Astrocyte (in vitro differentiated cells and primary cell): ENCODE measurements around the gene COPB1. TPM values are rescaled to one million over a fixed set of nuclear protein-coding genes. Genes with fewer than 3 reads are reported as not detected.

Experiments used
- DNase-seq: peaks from one replicate; pipeline ENCODE4 v3.0.0-alpha.2; 2010; ENCODE audit warnings: low read depth
- FAIRE-seq: peaks from 2 replicates; lab custom pipeline; 2011; peaks lifted over from hg19 to GRCh38; lab: Jason Lieb, UNC
- H2AFZ ChIP-seq: 2 replicates; pipeline ENCODE4 v1.6.0; 2012; ENCODE audit warnings: low read depth, low read length, inconsistent platforms
- H3K27ac ChIP-seq: 2 replicates; pipeline ENCODE4 v1.5.1; 2011; ENCODE audit warnings: low read depth, low read length, inconsistent platforms
- H3K27me3 ChIP-seq: 2 replicates; pipeline ENCODE4 v1.6.0; 2011; ENCODE audit warnings: low read length, inconsistent platforms; ENCODE audit not compliant: insufficient read depth
- H3K36me3 ChIP-seq: 2 replicates; pipeline ENCODE4 v1.5.1; 2011; ENCODE audit warnings: low read length, inconsistent platforms; ENCODE audit not compliant: insufficient read depth
- H3K4me1 ChIP-seq: 2 replicates; pipeline ENCODE4 v1.5.1; 2011; ENCODE audit warnings: low read length, inconsistent platforms; ENCODE audit not compliant: insufficient read depth
- H3K4me2 ChIP-seq: 2 replicates; pipeline ENCODE4 v1.6.0; 2012; ENCODE audit warnings: low read length, inconsistent platforms
- H3K4me3 ChIP-seq: 2 replicates; pipeline ENCODE4 v1.5.1; 2011; ENCODE audit warnings: low read depth, mild to moderate bottlenecking, low read length, inconsistent platforms; ENCODE audit not compliant: insufficient read depth
- H3K79me2 ChIP-seq: 2 replicates; pipeline ENCODE4 v1.6.0; 2012; ENCODE audit warnings: mild to moderate bottlenecking, low read length, inconsistent platforms; ENCODE audit not compliant: insufficient read depth
- H3K9ac ChIP-seq: 2 replicates; pipeline ENCODE4 v1.6.0; 2012; ENCODE audit warnings: mild to moderate bottlenecking, low read length, inconsistent platforms
- H3K9me3 ChIP-seq: 2 replicates; pipeline ENCODE4 v1.5.1; 2012; ENCODE audit warnings: low read depth, mild to moderate bottlenecking, low read length, inconsistent platforms; ENCODE audit not compliant: insufficient read depth
- H4K20me1 ChIP-seq: 2 replicates; pipeline ENCODE4 v1.6.0; 2012; ENCODE audit warnings: low read length, inconsistent platforms; ENCODE audit not compliant: insufficient read depth
- H3K27ac Mint-ChIP-seq: one replicate; pipeline ENCODE4 v1.8.0; 2021; ENCODE audit warnings: mild to moderate bottlenecking, mixed read lengths; ENCODE audit not compliant: unreplicated experiment
- H3K27me3 Mint-ChIP-seq: one replicate; pipeline ENCODE4 v1.8.0; 2021; ENCODE audit warnings: low read depth, mixed read lengths; ENCODE audit not compliant: unreplicated experiment
- H3K36me3 Mint-ChIP-seq: one replicate; pipeline ENCODE4 v1.8.0; 2021; ENCODE audit warnings: low read depth, mixed read lengths; ENCODE audit not compliant: unreplicated experiment
- H3K4me1 Mint-ChIP-seq: one replicate; pipeline ENCODE4 v1.8.0; 2021; ENCODE audit warnings: low read depth, mixed read lengths; ENCODE audit not compliant: unreplicated experiment
- H3K4me3 Mint-ChIP-seq: one replicate; pipeline ENCODE4 v1.8.0; 2021; ENCODE audit warnings: mild to moderate bottlenecking, moderate library complexity, mixed read lengths; ENCODE audit not compliant: unreplicated experiment
- H3K9me3 Mint-ChIP-seq: one replicate; pipeline ENCODE4 v1.8.0; 2021; ENCODE audit warnings: mild to moderate bottlenecking, mixed read lengths; ENCODE audit not compliant: unreplicated experiment
- EZH2 ChIP-seq: IDR thresholded peaks from 2 replicates; pipeline ENCODE4 v1.6.1; 2012; ENCODE audit warnings: mild to moderate bottlenecking, low read length, inconsistent platforms; ENCODE audit not compliant: insufficient read depth
- total RNA-seq: library from RNA; stranded (reverse); gene quantifications from 2 replicates; pipeline ENCODE4 v1.2.1, GENCODE V29; 2021
- TF ChIP-seq, protein P1 (sequence below): IDR thresholded peaks from 2 replicates; pipeline ENCODE4 v1.5.1; 2011; ENCODE audit warnings: low read depth, mild to moderate bottlenecking, inconsistent platforms, low read length, moderate library complexity; ENCODE audit not compliant: insufficient read depth

The COPB1 gene
- total RNA-seq, 1 donor from 2014 or later, result 223 TPM

DNA sequence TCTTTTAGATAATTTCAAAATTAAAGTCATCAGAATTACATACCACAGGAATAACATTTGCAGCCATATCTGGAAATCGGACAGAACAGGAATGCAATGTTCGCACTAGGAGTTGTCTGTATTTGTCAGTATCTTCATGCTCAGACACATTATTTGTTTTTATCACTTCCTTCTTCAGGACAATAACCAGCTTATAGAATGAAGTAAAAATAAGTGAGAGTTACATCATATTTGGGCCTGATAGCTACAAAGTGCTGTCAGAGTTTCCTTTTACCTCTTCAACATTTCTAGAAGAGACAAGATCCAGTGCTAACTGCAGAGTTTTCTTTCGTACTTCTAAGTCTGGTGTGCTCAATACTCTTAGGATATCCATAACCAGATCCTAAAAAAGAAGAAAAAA, 18.9 kb downstream of the COPB1 start:
- H3K4me1 ChIP-seq, result no peaks in the 10 kb centered on the region
- peaks cover 52% of the 10 kb centered on the region for H4K20me1 ChIP-seq
- H3K4me2 ChIP-seq, result no peak overlapping the region
- Mint-ChIP-seq H3K4me3 (no peak overlapping the region), H3K27me3 (no peaks in the 10 kb centered on the region), H3K9me3 (no peaks in the 10 kb centered on the region), H3K36me3 (peaks cover 10% of the 10 kb centered on the region), H3K4me1 (peaks cover 5% of the 10 kb centered on the region), H3K27ac (peak overlapping the region; percentile 62)
- no peak for DNase-seq
- H3K9me3 ChIP-seq, result no peaks in the 10 kb centered on the region
- H3K4me3 ChIP-seq, result no peak overlapping the region
- H3K27ac ChIP-seq, result no peak overlapping the region
- peaks cover 79% of the 10 kb centered on the region for H3K36me3 ChIP-seq
- H3K9ac ChIP-seq, result no peak overlapping the region
- peaks cover 45% of the 10 kb centered on the region for H3K79me2 ChIP-seq
- no peak for TF ChIP-seq EZH2
- TF ChIP-seq, protein P1, sequence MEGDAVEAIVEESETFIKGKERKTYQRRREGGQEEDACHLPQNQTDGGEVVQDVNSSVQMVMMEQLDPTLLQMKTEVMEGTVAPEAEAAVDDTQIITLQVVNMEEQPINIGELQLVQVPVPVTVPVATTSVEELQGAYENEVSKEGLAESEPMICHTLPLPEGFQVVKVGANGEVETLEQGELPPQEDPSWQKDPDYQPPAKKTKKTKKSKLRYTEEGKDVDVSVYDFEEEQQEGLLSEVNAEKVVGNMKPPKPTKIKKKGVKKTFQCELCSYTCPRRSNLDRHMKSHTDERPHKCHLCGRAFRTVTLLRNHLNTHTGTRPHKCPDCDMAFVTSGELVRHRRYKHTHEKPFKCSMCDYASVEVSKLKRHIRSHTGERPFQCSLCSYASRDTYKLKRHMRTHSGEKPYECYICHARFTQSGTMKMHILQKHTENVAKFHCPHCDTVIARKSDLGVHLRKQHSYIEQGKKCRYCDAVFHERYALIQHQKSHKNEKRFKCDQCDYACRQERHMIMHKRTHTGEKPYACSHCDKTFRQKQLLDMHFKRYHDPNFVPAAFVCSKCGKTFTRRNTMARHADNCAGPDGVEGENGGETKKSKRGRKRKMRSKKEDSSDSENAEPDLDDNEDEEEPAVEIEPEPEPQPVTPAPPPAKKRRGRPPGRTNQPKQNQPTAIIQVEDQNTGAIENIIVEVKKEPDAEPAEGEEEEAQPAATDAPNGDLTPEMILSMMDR, result no peak
- no peaks in the 10 kb centered on the region for H3K27me3 ChIP-seq
- FAIRE-seq, result no peak
- H2AFZ ChIP-seq, result no peak overlapping the region

DNA sequence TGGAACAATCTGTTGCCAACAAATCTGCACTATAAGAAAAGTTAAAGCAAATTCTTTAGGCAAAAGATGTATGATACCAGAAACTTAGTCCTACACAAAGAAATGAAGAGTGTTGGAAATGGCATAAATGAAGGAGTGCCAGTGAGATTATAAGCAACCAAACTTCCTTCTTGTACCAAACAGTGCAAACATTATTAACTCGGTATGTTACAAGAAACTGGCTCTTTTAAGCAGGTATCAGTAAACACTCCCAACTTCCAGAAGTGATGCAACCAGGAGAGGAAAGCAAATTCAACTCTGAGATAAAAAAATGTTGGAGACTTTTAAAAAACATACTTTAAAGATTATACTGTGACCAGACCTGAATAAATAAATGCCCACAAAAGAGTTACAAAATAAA, 28.5 kb downstream of the COPB1 start:
- Mint-ChIP-seq H3K4me1 (peaks cover 27% of the 10 kb centered on the region), H3K36me3 (peaks cover 21% of the 10 kb centered on the region), H3K9me3 (no peaks in the 10 kb centered on the region), H3K27ac (no peak overlapping the region), H3K27me3 (no peaks in the 10 kb centered on the region), H3K4me3 (no peak overlapping the region)
- Histone ChIP-seq H3K9ac (no peak overlapping the region), H3K27me3 (no peaks in the 10 kb centered on the region), H3K4me2 (no peak overlapping the region), H3K4me1 (no peaks in the 10 kb centered on the region), H3K4me3 (no peak overlapping the region), H4K20me1 (peaks cover 87% of the 10 kb centered on the region), H3K27ac (no peak overlapping the region), H3K9me3 (no peaks in the 10 kb centered on the region), H2AFZ (no peak overlapping the region), H3K36me3 (peaks cover 87% of the 10 kb centered on the region), H3K79me2 (peaks cover 69% of the 10 kb centered on the region)
- no peak for FAIRE-seq
- DNase-seq, result no peak
- no peak for TF ChIP-seq EZH2
- TF ChIP-seq, protein P1, result no peak

DNA sequence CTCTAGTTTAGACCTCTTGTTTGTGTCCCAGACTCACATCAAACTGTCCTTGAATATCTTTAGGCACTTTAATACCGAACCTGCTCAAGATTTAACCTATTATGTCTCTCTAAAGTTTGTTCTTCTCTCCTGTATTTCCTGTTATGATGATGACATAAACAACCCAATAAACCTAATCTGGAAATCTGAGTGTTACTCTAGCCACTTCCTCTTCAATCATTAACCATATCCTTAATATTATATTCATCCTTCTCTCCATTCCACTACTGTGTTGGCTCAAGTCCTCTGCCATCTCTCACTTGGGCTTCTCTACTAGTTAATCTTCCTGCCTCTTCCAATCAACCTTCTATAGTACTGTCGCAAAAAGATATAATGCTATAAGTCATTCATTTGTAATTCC, 36.0 kb downstream of the COPB1 start:
- Mint-ChIP-seq H3K27me3 (no peaks in the 10 kb centered on the region), H3K4me3 (no peak overlapping the region), H3K9me3 (no peaks in the 10 kb centered on the region), H3K27ac (no peak overlapping the region), H3K4me1 (peaks cover 5% of the 10 kb centered on the region), H3K36me3 (peaks cover 20% of the 10 kb centered on the region)
- no peak for DNase-seq
- H3K9me3 ChIP-seq, result no peaks in the 10 kb centered on the region
- H3K9ac ChIP-seq, result no peak overlapping the region
- H4K20me1 ChIP-seq, result peaks cover 74% of the 10 kb centered on the region
- TF ChIP-seq, protein P1, result no peak
- no peak for TF ChIP-seq EZH2
- H3K4me2 ChIP-seq, result no peak overlapping the region
- no peak overlapping the region for H3K4me3 ChIP-seq
- no peaks in the 10 kb centered on the region for H3K4me1 ChIP-seq
- peaks cover 42% of the 10 kb centered on the region for H3K79me2 ChIP-seq
- H3K27ac ChIP-seq, result no peak overlapping the region
- no peak overlapping the region for H2AFZ ChIP-seq
- no peaks in the 10 kb centered on the region for H3K27me3 ChIP-seq
- FAIRE-seq, result no peak
- H3K36me3 ChIP-seq, result peaks cover 93% of the 10 kb centered on the region
